OCI-LY3 (cell line): Measurements from ENCODE around the gene BICC1.
"Not testable (repeated sequence)": the region's sequence is repeated elsewhere in the genome, so short reads cannot be mapped to it uniquely, and the experiment has no call there.

Experiments used
- H2AFZ ChIP-seq: fragments of 200-600, 300-600 bp; shearing (Covaris generic); 2 replicates; pipeline ENCODE4 v1.6.0; 2014; ENCODE audit warnings: antibody characterized with exemption, low read depth, low read length
- H3K27ac ChIP-seq: fragments of 200-600, 300-600 bp; sonication (generic); 2 replicates; pipeline ENCODE4 v1.5.1; 2014; ENCODE audit warnings: mild to moderate bottlenecking, low read length, moderate library complexity, mixed read lengths
- H3K27me3 ChIP-seq: fragments of 200-600, 300-600 bp; sonication (generic); 2 replicates; pipeline ENCODE4 v1.6.1; 2014; ENCODE audit warnings: low read depth, low read length, mixed read lengths
- H3K36me3 ChIP-seq: fragments of 200-600, 300-600 bp; sonication (generic); replicated peaks from 2 replicates; pipeline ENCODE3; 2014; ENCODE audit warnings: low read depth, low read length, mixed read lengths
- H3K4me1 ChIP-seq: fragments of 300-600, 200-600 bp; sonication (generic); 2 replicates; pipeline ENCODE4 v1.6.1; 2014; ENCODE audit warnings: low read length, mixed read lengths
- H3K4me2 ChIP-seq: fragments of 200-600, 300-600 bp; sonication (generic); 2 replicates; pipeline ENCODE4 v1.6.1; 2014; ENCODE audit warnings: low read length, mixed read lengths
- H3K4me3 ChIP-seq: fragments of 300-600, 200-600 bp; sonication (generic); 2 replicates; pipeline ENCODE4 v1.5.1; 2014; ENCODE audit warnings: antibody characterized with exemption, mild to moderate bottlenecking, low read length, moderate library complexity
- H3K79me2 ChIP-seq: fragments of 300-600, 200-600 bp; shearing (Covaris generic); 2 replicates; pipeline ENCODE4 v1.6.1; 2014; ENCODE audit warnings: mild to moderate bottlenecking, low read length, mixed read lengths
- H3K9ac ChIP-seq: fragments of 300-600, 200-600 bp; shearing (Covaris generic); 2 replicates; pipeline ENCODE4 v1.6.0; 2014; ENCODE audit warnings: mild to moderate bottlenecking, low read length, moderate library complexity
- H3K9me3 ChIP-seq: fragments of 200-600, 300-600 bp; shearing (Covaris generic); 2 replicates; pipeline ENCODE4 v1.6.1; 2014; ENCODE audit warnings: low read length, mixed read lengths; ENCODE audit not compliant: insufficient read depth
- H4K20me1 ChIP-seq: fragments of 200-600, 300-600 bp; sonication (generic); 2 replicates; pipeline ENCODE4 v1.6.1; 2016; ENCODE audit warnings: low read length, mixed read lengths; ENCODE audit not compliant: insufficient read depth
- CTCF ChIP-seq: fragments of 200-600, 300-600 bp; sonication (generic); IDR thresholded peaks from 2 replicates; pipeline ENCODE4 v1.5.1; 2014; ENCODE audit warnings: antibody characterized with exemption, low read length, low read depth
- EZH2phosphoT487 ChIP-seq: fragments of 200-600 bp; shearing (Covaris generic); IDR thresholded peaks from 2 replicates; pipeline ENCODE4 v1.6.1; 2018; ENCODE audit warnings: antibody characterized with exemption, mixed run types, low read depth

BICC1 gene

GRCh38 chr10:58853668-58854067 is 341.0 kb downstream of the BICC1 start:
- H3K27ac ChIP-seq, result no peak overlapping the region
- no peak overlapping the region for H2AFZ ChIP-seq
- no peaks in the 10 kb centered on the region for H4K20me1 ChIP-seq
- no peak for TF ChIP-seq CTCF
- no peak for TF ChIP-seq EZH2phosphoT487
- H3K27me3 ChIP-seq, result no peaks in the 10 kb centered on the region
- no peaks in the 10 kb centered on the region for H3K36me3 ChIP-seq
- H3K4me3 ChIP-seq, result no peak overlapping the region
- no peaks in the 10 kb centered on the region for H3K4me1 ChIP-seq
- H3K79me2 ChIP-seq, result no peaks in the 10 kb centered on the region
- H3K9ac ChIP-seq, result no peak overlapping the region
- no peak overlapping the region for H3K4me2 ChIP-seq
- H3K9me3 ChIP-seq, result no peaks in the 10 kb centered on the region

GRCh38 chr10:58854811-58855210 is 342.1 kb downstream of the BICC1 start:
- TF ChIP-seq CTCF (no peak), EZH2phosphoT487 (no peak)
- no peaks in the 10 kb centered on the region for H3K4me1 ChIP-seq

GRCh38 chr10:58856508-58857240 is 344.0 kb downstream of the BICC1 start:
- H3K4me3 ChIP-seq, result no peak overlapping the region
- no peak overlapping the region for H3K27ac ChIP-seq
- no peaks in the 10 kb centered on the region for H3K79me2 ChIP-seq
- no peaks in the 10 kb centered on the region for H4K20me1 ChIP-seq
- TF ChIP-seq CTCF (no peak), EZH2phosphoT487 (no peak)
- H3K4me2 ChIP-seq, result no peak overlapping the region
- no peaks in the 10 kb centered on the region for H3K27me3 ChIP-seq
- no peaks in the 10 kb centered on the region for H3K36me3 ChIP-seq
- no peaks in the 10 kb centered on the region for H3K4me1 ChIP-seq
- H2AFZ ChIP-seq, result no peak overlapping the region
- no peak overlapping the region for H3K9ac ChIP-seq
- H3K9me3 ChIP-seq, result no peaks in the 10 kb centered on the region

More at GRCh38 chr10:58854811-58855210, 342.1 kb downstream of the BICC1 start:
- Histone ChIP-seq H3K4me2 (no peak overlapping the region), H3K27me3 (no peaks in the 10 kb centered on the region), H4K20me1 (no peaks in the 10 kb centered on the region), H3K9ac (no peak overlapping the region), H3K4me3 (no peak overlapping the region), H3K27ac (no peak overlapping the region), H3K9me3 (no peaks in the 10 kb centered on the region), H3K79me2 (no peaks in the 10 kb centered on the region), H2AFZ (no peak overlapping the region), H3K36me3 (no peaks in the 10 kb centered on the region)

GRCh38 chr10:58857251-58857805 is 344.7 kb downstream of the BICC1 start:
- TF ChIP-seq EZH2phosphoT487, result no peak
- no peak for TF ChIP-seq CTCF
- H3K9ac ChIP-seq, result no peak overlapping the region
- no peaks in the 10 kb centered on the region for H3K36me3 ChIP-seq
- no peaks in the 10 kb centered on the region for H3K9me3 ChIP-seq
- no peaks in the 10 kb centered on the region for H4K20me1 ChIP-seq
- H3K79me2 ChIP-seq, result no peaks in the 10 kb centered on the region
- H3K4me2 ChIP-seq, result no peak overlapping the region
- H3K4me1 ChIP-seq, result no peaks in the 10 kb centered on the region
- H3K4me3 ChIP-seq, result no peak overlapping the region
- H3K27ac ChIP-seq, result no peak overlapping the region
- H2AFZ ChIP-seq, result no peak overlapping the region
- H3K27me3 ChIP-seq, result no peaks in the 10 kb centered on the region

- H3K27me3 ChIP-seq, H4K20me1 ChIP-seq, H3K4me3 ChIP-seq, H3K9me3 ChIP-seq, H3K79me2 ChIP-seq, H3K4me1 ChIP-seq, H3K36me3 ChIP-seq, H3K4me2 ChIP-seq, H3K9ac ChIP-seq, H2AFZ ChIP-seq, H3K27ac ChIP-seq: not testable (repeated sequence)
Measured at GRCh38 chr10:58858123-58858522, 345.5 kb downstream of the BICC1 start.
